ENCODE results near the gene RRAGB.
"Not testable (repeated sequence)": the region's sequence is repeated elsewhere in the genome, so short reads cannot be mapped to it uniquely, and the experiment has no call there.

DNA sequence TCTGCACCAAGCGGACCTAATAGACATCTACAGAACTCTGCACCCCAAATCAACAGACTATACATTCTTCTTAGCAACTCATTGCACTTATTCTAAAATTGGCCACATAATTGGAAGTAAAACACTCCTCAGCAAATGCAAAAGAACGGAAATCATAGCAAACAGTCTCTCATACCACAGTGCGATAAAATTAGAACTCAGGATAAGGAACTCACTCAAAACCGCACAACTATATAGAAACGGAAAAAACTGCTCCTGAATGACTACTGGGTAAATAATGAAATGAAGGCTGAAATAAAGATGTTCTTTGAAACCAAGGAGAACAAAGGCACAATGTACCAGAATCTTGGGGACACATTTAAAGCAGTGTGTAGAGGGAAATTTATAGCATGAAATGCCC is 12.5 kb upstream of the RRAGB start:
- TF ChIP-seq, protein P1, sequence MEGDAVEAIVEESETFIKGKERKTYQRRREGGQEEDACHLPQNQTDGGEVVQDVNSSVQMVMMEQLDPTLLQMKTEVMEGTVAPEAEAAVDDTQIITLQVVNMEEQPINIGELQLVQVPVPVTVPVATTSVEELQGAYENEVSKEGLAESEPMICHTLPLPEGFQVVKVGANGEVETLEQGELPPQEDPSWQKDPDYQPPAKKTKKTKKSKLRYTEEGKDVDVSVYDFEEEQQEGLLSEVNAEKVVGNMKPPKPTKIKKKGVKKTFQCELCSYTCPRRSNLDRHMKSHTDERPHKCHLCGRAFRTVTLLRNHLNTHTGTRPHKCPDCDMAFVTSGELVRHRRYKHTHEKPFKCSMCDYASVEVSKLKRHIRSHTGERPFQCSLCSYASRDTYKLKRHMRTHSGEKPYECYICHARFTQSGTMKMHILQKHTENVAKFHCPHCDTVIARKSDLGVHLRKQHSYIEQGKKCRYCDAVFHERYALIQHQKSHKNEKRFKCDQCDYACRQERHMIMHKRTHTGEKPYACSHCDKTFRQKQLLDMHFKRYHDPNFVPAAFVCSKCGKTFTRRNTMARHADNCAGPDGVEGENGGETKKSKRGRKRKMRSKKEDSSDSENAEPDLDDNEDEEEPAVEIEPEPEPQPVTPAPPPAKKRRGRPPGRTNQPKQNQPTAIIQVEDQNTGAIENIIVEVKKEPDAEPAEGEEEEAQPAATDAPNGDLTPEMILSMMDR (conservative IDR thresholded peaks at IDR 0.05; ENCODE audit: low read depth in 2 of 2): not testable (repeated sequence)
- TF ChIP-seq EZH2phosphoT487 (IDR thresholded peaks at IDR 0.05; ENCODE audit: unreplicated experiment); EZH2 (IDR thresholded peaks at IDR 0.05; ENCODE audit: low read depth, unreplicated experiment); CREB1 (CRISPR knock-in tag; IDR thresholded peaks at IDR 0.05; ENCODE audit: low read depth); ZNF114 (CRISPR knock-in tag; IDR thresholded peaks at IDR 0.05); STAT1 (IDR thresholded peaks at IDR 0.05; ENCODE audit: unreplicated experiment); ZNF331 (CRISPR knock-in tag; IDR thresholded peaks at IDR 0.05; ENCODE audit: low read depth): not testable (repeated sequence)
- TF ChIP-seq, protein P2, sequence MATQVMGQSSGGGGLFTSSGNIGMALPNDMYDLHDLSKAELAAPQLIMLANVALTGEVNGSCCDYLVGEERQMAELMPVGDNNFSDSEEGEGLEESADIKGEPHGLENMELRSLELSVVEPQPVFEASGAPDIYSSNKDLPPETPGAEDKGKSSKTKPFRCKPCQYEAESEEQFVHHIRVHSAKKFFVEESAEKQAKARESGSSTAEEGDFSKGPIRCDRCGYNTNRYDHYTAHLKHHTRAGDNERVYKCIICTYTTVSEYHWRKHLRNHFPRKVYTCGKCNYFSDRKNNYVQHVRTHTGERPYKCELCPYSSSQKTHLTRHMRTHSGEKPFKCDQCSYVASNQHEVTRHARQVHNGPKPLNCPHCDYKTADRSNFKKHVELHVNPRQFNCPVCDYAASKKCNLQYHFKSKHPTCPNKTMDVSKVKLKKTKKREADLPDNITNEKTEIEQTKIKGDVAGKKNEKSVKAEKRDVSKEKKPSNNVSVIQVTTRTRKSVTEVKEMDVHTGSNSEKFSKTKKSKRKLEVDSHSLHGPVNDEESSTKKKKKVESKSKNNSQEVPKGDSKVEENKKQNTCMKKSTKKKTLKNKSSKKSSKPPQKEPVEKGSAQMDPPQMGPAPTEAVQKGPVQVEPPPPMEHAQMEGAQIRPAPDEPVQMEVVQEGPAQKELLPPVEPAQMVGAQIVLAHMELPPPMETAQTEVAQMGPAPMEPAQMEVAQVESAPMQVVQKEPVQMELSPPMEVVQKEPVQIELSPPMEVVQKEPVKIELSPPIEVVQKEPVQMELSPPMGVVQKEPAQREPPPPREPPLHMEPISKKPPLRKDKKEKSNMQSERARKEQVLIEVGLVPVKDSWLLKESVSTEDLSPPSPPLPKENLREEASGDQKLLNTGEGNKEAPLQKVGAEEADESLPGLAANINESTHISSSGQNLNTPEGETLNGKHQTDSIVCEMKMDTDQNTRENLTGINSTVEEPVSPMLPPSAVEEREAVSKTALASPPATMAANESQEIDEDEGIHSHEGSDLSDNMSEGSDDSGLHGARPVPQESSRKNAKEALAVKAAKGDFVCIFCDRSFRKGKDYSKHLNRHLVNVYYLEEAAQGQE (IDR thresholded peaks at IDR 0.05; ENCODE audit: unreplicated experiment): not testable (repeated sequence)
